CD4-positive, alpha-beta T cell treated with Interleukin-15 for 4 hours (primary cell): Measurements from ENCODE around the gene ZFHX3.

Source experiments
- DNase-seq: peaks from one replicate; pipeline ENCODE4 v3.0.0-alpha.2; 2020; ENCODE audit warnings: low spot score

ZFHX3 gene

DNA sequence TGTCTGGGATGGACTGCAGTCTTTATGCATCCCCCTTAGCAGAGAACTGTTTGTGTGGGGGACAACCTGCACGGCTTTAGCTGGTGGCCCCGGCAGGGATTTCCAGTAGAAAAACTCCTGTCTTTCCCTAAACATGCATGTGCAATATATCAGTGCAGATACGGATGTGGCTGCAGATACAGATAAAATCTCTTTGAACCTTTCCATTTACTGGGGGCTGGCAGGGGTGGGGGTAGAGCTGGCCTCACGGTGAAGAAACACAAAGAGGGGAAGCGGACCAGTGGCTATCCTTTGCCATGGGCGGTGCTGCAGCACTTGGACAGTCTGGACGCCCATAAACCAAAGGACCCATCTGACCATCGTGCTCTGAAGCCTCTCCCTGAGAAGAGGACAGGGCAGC lies 201.3 kb downstream of the ZFHX3 start:
- no peak for DNase-seq

DNA sequence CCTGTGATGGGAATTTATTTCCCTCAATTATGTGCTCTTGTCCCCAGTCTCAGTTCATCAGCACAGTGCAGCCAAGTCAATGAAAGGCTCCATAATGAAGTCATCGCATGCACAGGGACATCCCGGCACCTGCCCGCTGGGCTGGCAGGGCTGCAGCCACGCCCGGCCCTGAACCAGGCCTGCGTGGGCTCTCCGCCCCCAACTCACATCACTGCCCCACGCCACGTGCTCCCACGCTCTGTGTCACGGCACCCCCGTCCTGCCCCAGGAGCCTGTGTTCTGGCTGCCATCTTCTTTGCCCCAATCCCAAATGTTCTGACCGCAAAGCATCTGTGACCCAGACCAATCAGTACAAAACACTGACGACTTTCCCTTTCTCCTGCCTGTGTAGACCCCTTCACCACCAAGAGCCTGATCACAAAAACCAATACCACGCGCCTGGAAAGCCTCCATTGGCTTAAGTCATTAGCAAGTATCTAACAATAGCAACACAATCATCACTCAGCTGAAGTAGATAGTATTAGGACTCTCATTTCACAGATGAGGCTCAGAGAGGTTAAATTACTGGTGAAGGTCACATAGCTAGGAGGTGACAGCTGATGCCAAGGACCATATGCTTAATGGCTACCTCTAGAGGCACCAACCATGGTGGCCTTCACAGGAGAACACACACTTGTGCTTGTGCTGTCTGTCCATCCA lies 202.5 kb downstream of the ZFHX3 start:
- no peak for DNase-seq

DNA sequence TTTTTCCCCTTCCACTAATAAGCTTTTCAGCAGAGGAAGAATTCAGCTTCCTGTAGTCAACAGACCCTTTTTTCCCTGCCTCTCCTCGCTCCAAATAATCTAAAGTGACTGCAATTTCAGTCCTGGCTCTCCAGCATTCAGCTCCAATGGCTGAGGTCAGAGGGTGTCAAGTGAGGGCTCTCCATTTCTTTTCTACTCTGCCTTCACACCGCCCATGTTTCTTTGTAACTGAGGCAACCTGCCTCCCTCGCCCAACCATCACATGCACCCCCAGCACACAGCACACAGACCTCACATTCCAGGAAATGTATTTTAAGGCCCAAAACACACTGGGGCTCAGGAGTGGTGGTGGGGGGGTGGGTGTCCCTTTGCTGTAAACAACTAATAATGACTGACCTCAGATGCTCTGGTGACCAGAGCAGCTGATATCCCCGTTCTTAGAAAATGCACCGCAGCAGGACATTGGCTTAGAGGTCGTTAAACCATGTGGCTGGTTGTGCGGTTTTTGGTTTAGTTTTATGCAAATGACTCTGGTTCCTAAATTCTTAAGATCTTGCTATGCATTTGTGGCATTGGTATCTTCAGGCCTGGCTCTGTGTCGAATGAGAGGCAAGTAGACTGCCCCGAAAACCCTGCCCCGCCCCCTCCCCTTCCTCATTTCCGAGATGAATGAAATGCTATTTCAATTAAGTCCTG lies 203.6 kb downstream of the ZFHX3 start:
- no peak for DNase-seq

DNA sequence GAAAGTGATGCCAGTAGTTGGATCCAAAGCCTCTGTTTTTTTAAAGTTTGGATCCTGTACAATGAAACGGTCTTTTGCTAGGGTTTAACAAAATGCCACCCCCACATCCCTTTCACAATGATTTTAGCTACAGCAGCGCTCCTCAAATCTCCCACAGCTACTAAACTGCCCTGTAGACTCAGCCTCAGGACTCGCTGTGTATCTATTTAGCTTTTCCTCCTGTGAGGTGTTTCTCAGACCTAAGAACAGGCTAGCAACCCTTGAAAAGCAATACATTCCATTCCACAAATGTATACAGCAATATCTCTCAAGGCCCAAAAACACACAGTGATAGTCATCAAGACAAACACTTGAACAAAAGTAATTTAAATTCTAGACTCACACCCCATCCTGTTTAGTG lies 206.4 kb downstream of the ZFHX3 start:
- DNase-seq = no peak

DNA sequence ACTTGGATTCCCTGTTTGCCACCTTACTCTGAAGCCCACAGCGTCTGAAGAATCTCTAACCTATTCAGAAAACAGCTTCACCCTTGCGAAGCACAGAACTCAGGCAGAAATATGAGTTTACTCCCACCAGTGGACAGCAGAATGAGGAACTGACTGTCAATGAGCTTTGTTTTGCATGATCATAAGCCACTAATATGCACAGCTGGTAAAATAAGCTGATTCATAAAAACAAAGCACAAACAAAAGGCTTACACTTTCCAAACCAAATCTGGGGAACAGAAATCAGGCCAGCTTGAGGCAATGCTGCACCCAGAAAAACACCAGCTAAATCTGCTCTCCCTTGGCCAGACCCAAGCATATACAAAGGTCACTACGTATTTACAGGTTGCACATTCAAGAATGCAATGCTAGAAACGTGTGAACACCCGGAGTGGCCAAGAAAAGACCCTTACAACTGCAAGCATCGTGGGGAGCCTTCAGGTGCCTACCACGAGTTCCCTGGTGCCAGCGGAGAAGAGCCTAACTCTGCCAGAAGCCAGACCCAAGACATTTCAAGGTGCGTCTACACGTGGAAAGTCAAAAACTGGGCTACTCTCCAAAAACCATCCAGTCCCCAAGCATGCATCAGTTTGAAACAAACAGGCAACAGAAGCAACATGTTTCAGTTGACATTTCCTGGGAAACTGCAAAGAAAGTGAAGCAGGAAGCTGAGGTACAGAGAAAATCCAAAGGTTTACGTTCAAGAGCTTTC lies 207.1 kb downstream of the ZFHX3 start:
- no peak for DNase-seq

DNA sequence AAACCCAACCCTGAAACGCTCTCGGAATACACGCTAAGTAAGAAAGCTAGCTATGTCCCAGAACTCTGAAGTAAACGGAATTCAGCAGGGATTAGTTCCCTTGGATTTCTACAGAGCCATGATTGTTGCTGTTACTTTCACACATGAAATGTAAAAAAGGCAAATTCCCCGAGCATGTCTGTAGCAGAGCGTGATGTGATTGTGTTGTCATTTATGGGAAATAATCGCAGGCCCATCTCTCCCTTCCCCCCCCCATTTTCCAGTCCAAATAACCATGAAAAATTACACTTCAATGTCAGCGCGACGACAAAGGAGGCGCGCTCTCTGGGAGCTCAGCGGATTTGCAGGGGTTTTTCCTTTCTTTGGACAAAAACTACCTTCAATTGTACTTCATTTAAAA lies 209.0 kb downstream of the ZFHX3 start:
- no peak for DNase-seq

DNA sequence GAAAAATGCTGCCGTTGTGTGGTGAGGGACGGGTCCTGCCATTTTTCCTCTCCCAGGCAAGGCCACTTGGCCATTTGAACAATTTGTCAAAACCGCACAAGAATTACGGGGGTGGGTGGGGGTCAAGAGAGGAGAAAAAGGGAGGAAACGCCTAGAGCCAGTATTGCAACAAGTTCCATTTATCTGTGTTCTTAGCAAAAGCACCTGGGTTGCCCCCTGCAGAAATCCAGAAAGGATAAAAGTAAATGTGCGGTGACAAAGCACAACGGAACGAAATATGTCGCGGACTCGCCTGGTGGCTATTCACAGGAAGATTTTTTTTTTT lies 209.4 kb downstream of the ZFHX3 start:
- DNase-seq = no peak

DNA sequence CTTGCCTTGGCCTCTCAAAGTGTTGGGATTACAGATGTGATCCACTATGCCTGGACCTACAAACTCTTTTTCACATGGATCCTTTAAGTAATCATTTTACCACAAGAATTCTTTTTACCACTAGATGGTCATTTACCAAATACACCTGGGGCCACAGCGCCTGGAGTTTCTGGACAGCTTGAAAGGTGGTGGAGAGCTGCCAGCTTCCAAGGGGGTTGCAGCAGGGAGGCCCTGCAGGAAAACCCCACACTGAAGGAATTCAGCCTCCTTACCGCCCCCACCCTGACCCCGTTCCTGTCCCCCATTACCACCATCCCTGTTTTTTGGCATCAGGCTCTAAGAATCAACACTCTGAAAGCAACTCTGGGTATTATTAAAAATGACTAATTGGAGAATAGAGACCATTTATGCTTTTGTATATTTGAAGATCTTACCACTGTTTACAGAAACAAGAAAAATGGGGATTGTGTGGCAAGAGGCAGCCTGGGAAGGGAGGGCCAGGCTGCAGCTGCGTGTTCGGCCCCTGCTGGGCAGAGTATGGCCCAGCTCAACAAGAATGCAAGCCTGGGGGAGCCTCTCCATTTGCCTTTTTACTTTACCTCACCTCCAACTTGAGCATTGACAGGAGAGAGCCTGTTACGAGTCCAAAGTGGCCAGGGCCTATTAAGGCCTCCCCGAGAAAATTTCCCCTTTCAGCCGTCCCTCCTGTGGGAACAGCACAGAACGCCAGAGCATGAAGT lies 209.9 kb downstream of the ZFHX3 start:
- DNase-seq = no peak

DNA sequence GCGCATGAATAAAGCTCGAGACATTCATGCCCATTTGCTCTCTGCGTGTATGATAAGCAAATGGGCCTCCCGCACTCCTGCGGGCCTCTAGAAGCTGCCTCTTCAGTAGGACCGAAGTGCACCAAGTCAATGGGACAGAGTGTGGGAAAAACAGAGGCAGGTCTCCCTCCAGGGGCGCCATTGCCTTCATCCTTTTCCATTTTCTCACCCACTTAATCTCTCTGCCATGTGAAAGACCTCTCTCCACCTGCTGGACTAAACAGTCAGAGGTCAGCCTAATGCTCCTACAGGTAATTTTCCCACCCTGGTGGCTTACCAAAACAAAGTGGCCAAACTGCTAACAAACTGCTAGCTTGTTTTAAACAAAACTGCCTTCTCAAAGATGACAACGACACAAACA lies 210.9 kb downstream of the ZFHX3 start:
- DNase-seq = no peak

DNA sequence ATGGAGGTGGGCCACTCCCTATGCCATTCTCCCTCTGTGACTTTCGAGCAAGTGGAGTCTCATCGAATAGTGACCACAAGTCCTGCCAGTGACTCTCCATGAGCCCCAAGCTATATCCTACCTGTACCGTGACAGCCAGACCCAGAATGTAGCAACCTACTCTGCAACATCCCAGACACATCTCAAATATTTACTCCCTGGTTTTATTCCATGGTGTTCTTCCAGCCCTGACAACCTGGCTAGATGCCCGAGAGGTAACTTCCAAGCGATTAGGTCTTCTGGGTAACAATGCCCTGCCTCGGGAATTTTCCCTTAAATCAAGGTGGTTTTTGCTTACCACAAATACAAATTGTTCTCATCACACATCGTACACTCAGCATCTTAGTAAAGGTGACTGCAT lies 211.7 kb downstream of the ZFHX3 start:
- no peak for DNase-seq

DNA sequence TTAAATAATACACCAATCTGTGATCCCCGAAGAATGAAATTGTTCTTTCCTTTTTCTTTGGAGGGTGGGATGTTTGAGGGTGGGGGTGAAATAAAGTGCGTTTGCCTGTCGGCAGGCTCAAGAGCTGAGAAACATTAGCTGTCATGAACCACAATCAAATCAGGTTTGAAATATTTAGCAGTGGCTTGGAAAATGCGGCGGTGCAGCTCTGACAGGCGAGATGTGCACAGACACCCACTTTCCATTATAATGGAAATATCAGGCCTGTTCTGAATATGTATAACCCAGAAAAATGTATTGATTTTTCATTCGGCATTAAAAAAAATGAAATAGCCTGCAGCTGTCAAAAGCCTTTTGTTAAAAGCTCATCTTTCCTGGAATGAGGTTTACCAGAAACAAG lies 212.8 kb downstream of the ZFHX3 start:
- DNase-seq = no peak

DNA sequence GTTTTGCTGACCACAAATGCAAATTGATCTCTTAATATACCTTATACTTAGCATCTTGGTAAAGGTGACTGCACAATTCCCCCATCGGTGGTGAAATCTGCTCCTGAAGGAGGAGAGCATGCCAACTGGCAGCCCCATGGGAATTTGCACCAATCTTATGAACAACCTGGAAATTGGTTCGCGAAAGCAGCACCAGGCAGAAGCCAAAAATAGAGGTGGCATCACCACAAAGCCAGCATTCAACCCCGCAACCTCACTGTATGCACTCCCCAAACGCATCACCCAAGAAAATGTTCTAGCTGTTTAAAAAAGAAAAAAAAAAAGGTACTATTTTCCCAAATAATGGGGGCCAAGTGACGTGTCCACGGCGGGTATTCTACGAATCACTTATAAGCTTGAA lies 213.4 kb downstream of the ZFHX3 start:
- no peak for DNase-seq

DNA sequence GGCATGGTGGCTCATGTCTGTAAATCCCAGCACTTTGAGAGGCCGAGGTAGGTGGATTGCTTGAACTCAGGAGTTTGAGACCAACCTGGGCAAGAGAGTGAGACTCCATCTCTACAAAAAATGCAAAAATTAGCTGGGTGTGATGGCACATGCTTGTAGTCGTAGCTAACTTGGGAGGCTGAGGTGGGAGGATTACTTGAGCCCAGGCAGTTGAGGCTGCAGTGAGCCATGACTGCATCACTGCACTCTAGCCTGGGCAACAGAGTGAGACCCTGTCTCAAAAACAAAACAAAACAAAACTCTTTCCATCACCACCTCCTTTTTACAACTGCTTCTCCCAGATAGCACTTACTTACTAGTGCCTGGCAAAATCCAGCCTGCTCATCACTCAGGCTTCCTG lies 214.0 kb downstream of the ZFHX3 start:
- no peak for DNase-seq

DNA sequence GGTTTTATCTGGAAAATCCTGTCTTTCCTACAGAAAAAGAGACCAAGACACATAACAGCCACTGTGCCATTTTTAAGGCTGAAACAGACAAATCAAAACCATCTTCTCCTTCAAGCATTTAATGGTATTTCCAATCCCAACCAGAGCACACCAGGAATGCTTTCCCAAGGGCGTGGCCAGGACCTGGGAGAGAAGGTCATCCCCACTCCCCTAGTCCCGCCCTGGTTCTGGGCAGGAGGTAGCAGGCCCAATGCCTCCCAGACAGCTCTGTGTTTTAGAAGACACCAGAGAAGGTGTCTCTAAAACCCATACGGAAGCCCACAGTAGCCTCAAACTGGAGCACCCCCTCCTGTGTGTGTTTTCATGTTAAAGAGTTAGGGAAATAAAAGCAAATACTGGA lies 214.4 kb downstream of the ZFHX3 start:
- DNase-seq = no peak

DNA sequence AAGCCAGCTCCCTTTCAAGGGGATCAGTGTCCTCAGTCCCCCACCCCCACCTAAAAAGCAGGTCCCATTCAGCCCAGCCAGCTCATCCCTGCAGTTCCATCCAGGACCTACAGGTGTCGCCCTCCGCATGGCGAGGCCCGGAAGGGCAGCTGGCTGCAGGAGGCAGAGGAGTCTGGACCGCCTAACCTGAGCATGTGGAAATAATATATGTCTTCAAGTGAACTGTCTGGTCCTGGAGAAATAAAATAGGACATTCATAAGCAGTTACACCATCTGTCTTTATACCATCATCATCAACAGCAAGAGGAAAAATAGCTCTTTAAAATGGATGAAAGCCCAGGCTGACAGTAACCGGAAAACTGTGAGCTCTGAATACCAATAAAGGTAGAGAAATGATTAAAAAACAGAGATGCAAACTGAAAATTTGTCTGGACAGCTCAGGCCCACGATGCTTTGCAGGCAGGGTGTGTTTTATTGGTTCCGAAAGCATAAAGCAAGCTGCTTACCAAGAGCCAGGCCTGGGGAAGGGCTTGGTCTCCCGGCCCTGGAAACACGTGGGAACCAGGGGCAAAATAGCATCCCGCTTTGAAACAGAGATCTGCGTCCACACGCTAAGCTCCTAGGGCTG lies 215.2 kb downstream of the ZFHX3 start:
- DNase-seq = peak; percentile 61

DNA sequence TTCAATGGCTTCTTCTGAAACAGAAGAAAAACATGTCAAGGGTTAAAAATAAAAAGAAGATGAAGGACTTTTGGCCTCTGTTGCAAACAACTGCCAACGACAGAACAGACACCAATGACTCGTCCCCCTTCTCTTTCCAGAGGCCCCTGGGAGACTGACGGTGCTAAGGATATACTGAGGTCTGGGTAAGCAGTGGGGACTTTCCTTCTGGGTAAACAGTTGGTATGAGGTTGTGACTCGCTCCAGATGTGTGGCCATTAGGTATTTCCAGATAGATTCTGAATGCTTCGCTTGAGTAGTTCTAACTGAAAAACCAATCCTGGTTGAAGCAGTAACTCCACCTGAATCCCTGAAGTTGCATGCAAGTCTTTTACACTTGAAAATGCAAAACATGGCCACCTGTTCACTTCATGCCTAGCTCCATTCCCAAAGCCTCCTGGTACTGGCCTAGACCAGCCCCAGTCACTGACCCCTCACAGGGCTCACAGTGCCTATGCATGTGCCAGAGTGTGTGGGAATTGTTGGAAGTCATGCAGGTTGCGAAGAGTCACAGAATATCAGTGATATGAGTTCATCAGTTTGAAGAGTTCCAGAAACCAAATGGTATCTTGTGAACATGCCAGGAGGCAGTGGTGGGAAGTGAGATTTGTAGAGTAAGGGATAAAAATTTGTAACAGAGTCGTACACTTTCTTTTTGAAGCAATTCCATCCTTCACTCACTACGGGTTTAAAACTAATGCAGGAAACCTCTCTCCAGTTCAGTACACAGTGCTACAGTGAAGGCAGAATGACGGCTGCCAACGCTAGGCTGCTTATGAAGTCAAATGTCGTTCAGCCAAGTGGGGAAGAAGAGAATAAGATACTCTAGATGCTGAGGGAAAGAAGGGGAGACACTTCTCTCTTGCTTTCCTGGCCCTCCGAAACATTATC lies 217.8 kb downstream of the ZFHX3 start:
- no peak for DNase-seq

DNA sequence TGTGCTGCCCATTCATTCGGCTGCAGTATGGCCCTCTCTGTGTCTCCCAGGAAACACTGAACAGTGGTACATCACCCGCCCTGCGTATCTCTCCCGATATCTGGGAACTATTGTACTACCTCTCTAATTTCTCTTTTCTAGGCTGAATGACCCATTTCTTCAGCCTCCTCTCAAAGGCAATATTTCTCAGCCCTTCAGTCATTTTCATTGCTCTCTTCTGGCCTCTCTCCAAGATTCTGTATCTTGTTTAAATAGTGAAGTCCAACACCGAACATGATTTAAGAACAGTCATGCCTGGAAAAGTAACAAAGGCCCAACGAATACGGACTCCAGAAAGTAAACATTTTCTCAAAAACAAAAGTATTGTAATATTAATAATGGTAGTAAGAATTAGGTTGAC lies 220.1 kb downstream of the ZFHX3 start:
- DNase-seq = no peak

DNA sequence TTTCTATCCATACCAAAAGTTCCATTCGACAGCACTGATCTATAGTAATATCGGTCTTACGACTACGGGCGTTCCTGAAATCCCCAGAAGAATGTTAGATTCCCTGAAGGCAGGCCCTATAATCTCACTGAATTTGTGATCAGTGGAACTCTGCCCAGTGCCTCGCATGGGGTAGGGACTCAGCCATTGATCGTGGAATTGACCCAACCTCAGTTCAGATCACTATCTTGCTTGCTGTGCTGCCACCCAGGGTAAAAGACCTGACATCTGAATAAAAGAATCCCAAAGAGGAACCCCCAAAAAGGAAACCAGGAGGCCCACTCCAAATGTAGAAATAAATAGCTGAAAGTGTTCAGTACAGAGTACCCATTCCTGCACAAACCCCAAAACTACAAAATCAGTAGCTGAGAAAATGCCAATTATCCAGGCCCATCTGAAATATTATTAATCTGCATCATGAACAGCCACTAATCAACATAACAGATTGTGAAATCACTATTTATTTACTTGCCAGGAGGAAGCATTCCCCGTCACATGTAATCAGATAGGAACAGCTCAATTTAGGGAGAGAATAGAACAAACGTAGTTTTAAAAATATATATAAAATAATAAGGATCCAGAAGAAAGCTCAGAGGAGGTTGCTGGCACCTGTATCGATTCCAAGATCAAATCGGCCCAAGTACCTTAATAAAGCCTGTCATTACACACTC lies 221.9 kb downstream of the ZFHX3 start:
- DNase-seq = no peak

DNA sequence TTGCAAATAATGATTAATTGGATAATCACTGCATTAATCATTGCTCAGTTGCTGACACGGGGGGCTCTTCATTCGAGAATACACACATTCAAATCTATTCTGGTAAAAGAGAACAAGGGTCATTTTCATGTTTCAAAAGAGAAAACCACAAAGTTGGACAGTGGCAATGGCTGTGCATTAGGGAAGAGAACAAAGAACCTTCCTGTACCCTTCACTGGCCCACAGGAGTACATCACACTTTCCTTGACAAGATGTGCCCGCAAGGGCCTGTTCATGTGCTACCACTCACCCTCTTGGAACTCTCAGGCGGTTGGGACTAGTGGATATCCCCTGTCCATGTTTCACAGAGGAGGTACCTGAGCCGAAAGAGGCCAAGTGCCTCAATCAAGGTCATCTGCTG lies 223.2 kb downstream of the ZFHX3 start:
- no peak for DNase-seq

DNA sequence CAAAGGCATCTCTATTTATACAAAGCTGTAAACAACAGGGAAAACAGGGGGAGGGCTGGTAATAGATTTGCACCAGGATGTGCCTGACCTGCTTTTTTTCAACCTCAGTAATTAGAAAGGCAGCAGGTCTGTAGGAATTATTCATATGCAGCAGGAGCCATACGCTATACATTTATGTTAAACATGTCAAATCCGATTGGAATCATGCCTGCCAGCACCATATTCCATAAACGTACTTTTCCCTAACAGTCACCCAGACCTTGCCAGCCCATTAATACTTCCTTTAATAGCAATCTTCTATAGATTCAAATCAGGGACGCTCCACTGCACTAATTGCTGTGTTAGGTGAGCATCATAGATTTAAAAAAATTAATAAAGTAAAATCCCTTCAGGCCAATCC lies 223.9 kb downstream of the ZFHX3 start:
- DNase-seq = no peak
